Thoracic aorta (tissue), 2 donors: ENCODE measurements around the gene OMP. TPM values are rescaled to one million over a fixed set of nuclear protein-coding genes. Genes with fewer than 3 reads are reported as not detected.

Source experiments
- ATAC-seq: fragments of 150-250 bp; one replicate; pipeline ENCODE4 v1.8.0; 2017; ENCODE audit warnings: low read depth; ENCODE audit not compliant: insufficient number of reproducible peaks, low FRiP score
- DNase-seq: peaks from one replicate; pipeline ENCODE4 v3.0.0-alpha.2; 2020; ENCODE audit warnings: low spot score
- H3K27ac ChIP-seq, 2 donors: fragments of 200-600 bp; sonication (generic); 1 replicate in 1 of 2; 2 replicates in 1 of 2; pipeline ENCODE4 v1.5.1; 2016; ENCODE audit warnings: mild to moderate bottlenecking in 2 of 2, moderate library complexity in 2 of 2
- H3K27me3 ChIP-seq: fragments of 200-600 bp; sonication (generic); replicated peaks from 2 replicates; pipeline ENCODE4 v1.6.0; 2016; ENCODE audit warnings: mild to moderate bottlenecking; ENCODE audit not compliant: insufficient read depth
- H3K36me3 ChIP-seq: fragments of 200-600 bp; sonication (generic); one replicate; pipeline ENCODE4 v1.5.1; 2016
- H3K4me1 ChIP-seq, 2 donors: fragments of 200-600 bp; sonication (generic); 1 replicate in 1 of 2; 2 replicates in 1 of 2; pipeline versions ENCODE4 v1.5.1 to v1.6.0; 2016; ENCODE audit warnings: low read depth in 2 of 2, mild to moderate bottlenecking in 1 of 2; ENCODE audit not compliant: control insufficient read depth in 1 of 2
- H3K4me3 ChIP-seq: fragments of 200-600 bp; sonication (generic); 2 replicates; pipeline ENCODE4 v1.5.1; 2016; ENCODE audit warnings: mild to moderate bottlenecking
- H3K9me3 ChIP-seq: fragments of 200-600 bp; sonication (generic); 2 replicates; pipeline ENCODE4 v1.5.1; 2016
- CTCF ChIP-seq: fragments of 200-600 bp; sonication (generic); IDR thresholded peaks from one replicate; pipeline ENCODE4 v1.5.1; 2019; ENCODE audit warnings: antibody characterized with exemption
- total RNA-seq, 2 donors: library from RNA; depleted of rRNA; stranded (reverse); fragments of >200 nt; gene quantifications; one replicate each; pipeline versions ENCODE4 v1.1.0 to v1.2.3, GENCODE V29; 2016

The OMP gene
- total RNA-seq, 2 donors from 2014 or later: not detected

- H3K27ac ChIP-seq: no peak overlapping the region
- no peaks in the 10 kb centered on the region for H3K4me1 ChIP-seq
- ATAC-seq (no peak), DNase-seq (no peak)
- no peak for TF ChIP-seq CTCF
- H3K27me3 ChIP-seq: no peaks in the 10 kb centered on the region
- H3K36me3 ChIP-seq: peaks cover 10% of the 10 kb centered on the region
- no peak overlapping the region for H3K4me3 ChIP-seq
- no peaks in the 10 kb centered on the region for H3K9me3 ChIP-seq
These were observed 18.5 kb downstream of the OMP start for GRCh38 chr11:77121096-77121640.

GRCh38 chr11:77121876-77122575 is 19.4 kb downstream of the OMP start:
- Histone ChIP-seq H3K36me3 (peaks cover 10% of the 10 kb centered on the region), H3K4me1 (peaks cover 3 to 4% of the 10 kb centered on the region in 2 donors), H3K9me3 (no peaks in the 10 kb centered on the region), H3K27me3 (no peaks in the 10 kb centered on the region), H3K4me3 (no peak overlapping the region), H3K27ac (no peak overlapping the region)
- TF ChIP-seq CTCF: no peak
- DNase-seq (no peak), ATAC-seq (no peak)

- H3K9me3 ChIP-seq: no peaks in the 10 kb centered on the region
- no peak for ATAC-seq
- peaks cover 10% of the 10 kb centered on the region for H3K36me3 ChIP-seq
These were observed 20.1 kb downstream of the OMP start for GRCh38 chr11:77122576-77123212.

GRCh38 chr11:77123591-77123990 is 21.0 kb downstream of the OMP start:
- Histone ChIP-seq H3K4me3 (no peak overlapping the region), H3K27ac (no peak overlapping the region), H3K27me3 (no peaks in the 10 kb centered on the region), H3K9me3 (no peaks in the 10 kb centered on the region), H3K4me1 (peaks cover 8 to 19% of the 10 kb centered on the region in 2 donors), H3K36me3 (peaks cover 10% of the 10 kb centered on the region)
- no peak for DNase-seq
- no peak for TF ChIP-seq CTCF
- ATAC-seq: no peak

More at GRCh38 chr11:77122576-77123212, 20.1 kb downstream of the OMP start:
- Histone ChIP-seq H3K4me3 (no peak overlapping the region), H3K27me3 (no peaks in the 10 kb centered on the region), H3K4me1 (peaks cover 7 to 11% of the 10 kb centered on the region in 2 donors), H3K27ac (no peak overlapping the region)
- DNase-seq: no peak
- TF ChIP-seq CTCF: no peak

- peaks cover 10% of the 10 kb centered on the region for H3K36me3 ChIP-seq
- no peak for ATAC-seq
- no peak overlapping the region for H3K4me3 ChIP-seq
- no peak overlapping the region for H3K27ac ChIP-seq
- H3K4me1 ChIP-seq: peaks cover 8 to 19% of the 10 kb centered on the region in 2 donors
- no peak for DNase-seq
- no peaks in the 10 kb centered on the region for H3K27me3 ChIP-seq
- no peaks in the 10 kb centered on the region for H3K9me3 ChIP-seq
- TF ChIP-seq CTCF: no peak
These were observed 21.4 kb downstream of the OMP start for GRCh38 chr11:77124041-77124440.
